Colonic mucosa (tissue), 4 donors: Measurements from ENCODE around the gene ING1. TPM values are rescaled to one million over a fixed set of nuclear protein-coding genes. Genes with fewer than 3 reads are reported as not detected.

Experiments used
- DNase-seq: peaks from one replicate; pipeline ENCODE4 v3.0.0-alpha.2; 2020
- H3K27ac ChIP-seq: fragments of 200-600 bp; one replicate; pipeline ENCODE4 v1.8.0; 2021
- H3K27me3 ChIP-seq: fragments of 200-600 bp; one replicate; pipeline ENCODE4 v1.8.0; 2021
- H3K36me3 ChIP-seq: fragments of 200-600 bp; one replicate; pipeline ENCODE4 v1.8.0; 2021
- H3K4me1 ChIP-seq: fragments of 200-600 bp; one replicate; pipeline ENCODE4 v1.8.0; 2021; ENCODE audit warnings: mild to moderate bottlenecking
- H3K4me3 ChIP-seq: fragments of 200-600 bp; one replicate; pipeline ENCODE4 v1.8.0; 2021
- H3K9ac ChIP-seq, 2 donors: one replicate each; pipeline ENCODE4 v1.7.0; 2013; ENCODE audit warnings: control low read depth in 2 of 2, low read depth in 2 of 2, low read length in 2 of 2
- H3K9me3 ChIP-seq: fragments of 200-600 bp; one replicate; pipeline ENCODE4 v1.8.0; 2021
- intact Hi-C: fragments of 100-400 bp; cut with DNase I; formaldehyde crosslinking; loops from one replicate; pipeline ENCODE4 v1.14.1; 2022
- total RNA-seq, 2 donors: library from RNA; stranded (reverse); fragmentation: NEBNext Ultra II Directional in 1 of 2; extraction: Animal tissue kit (Norgen Biotek cat#: 25700) in 1 of 2; gene quantifications; one replicate each; pipeline ENCODE4 v1.2.1, GENCODE V29; 2021
- TF ChIP-seq, protein P1 (sequence below): fragments of 200-600 bp; IDR thresholded peaks from one replicate; pipeline ENCODE4 v1.8.0; 2022; ENCODE audit warnings: antibody characterized with exemption, mild to moderate bottlenecking
- donor health status: healthy.
- donor health status: DM: no; HTN: no; CAD: no.
- donor health status: DM: no; HTN: no; CAD: no.

ING1 gene
- total RNA-seq, 2 donors from 2014 or later, result 17.4 to 17.9 TPM

DNA sequence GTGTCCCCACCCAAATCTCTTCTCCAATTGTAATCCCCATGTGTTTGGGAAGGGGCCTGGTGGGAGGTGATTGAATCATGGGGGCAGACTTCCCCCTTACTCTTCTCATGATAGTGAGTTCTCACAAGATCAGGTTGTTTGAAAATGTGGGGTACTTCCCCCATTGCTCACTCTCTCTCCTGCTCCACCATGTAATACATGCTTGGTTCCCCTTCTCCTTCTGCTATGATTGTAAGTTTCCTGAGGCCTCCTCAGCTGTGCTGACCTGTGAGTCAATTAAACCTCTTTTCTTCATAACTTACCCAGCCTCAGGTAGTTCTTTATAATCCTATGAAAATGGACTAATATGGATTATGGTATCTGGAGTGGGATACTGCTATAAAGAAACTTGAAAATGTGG is 24.1 kb downstream of the ING1 start:
- TF ChIP-seq, protein P1, sequence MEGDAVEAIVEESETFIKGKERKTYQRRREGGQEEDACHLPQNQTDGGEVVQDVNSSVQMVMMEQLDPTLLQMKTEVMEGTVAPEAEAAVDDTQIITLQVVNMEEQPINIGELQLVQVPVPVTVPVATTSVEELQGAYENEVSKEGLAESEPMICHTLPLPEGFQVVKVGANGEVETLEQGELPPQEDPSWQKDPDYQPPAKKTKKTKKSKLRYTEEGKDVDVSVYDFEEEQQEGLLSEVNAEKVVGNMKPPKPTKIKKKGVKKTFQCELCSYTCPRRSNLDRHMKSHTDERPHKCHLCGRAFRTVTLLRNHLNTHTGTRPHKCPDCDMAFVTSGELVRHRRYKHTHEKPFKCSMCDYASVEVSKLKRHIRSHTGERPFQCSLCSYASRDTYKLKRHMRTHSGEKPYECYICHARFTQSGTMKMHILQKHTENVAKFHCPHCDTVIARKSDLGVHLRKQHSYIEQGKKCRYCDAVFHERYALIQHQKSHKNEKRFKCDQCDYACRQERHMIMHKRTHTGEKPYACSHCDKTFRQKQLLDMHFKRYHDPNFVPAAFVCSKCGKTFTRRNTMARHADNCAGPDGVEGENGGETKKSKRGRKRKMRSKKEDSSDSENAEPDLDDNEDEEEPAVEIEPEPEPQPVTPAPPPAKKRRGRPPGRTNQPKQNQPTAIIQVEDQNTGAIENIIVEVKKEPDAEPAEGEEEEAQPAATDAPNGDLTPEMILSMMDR, result no peak
- no peak overlapping the region for H3K4me3 ChIP-seq
- intact Hi-C loops, result no loop called here

GRCh38 chr13:110743687-110744086 is 30.2 kb downstream of the ING1 start:
- no peaks in the 10 kb centered on the region for H3K9me3 ChIP-seq
- H3K36me3 ChIP-seq, result no peaks in the 10 kb centered on the region
- no peak overlapping the region for H3K4me3 ChIP-seq
- TF ChIP-seq, protein P1, result no peak
- intact Hi-C loops, result no loop called here
- H3K4me1 ChIP-seq, result no peaks in the 10 kb centered on the region
- H3K9ac ChIP-seq, result no peak overlapping the region
- DNase-seq, result no peak
- H3K27ac ChIP-seq, result no peak overlapping the region
- no peaks in the 10 kb centered on the region for H3K27me3 ChIP-seq

More for the DNA sequence above, 24.1 kb downstream of the ING1 start:
- no peak for DNase-seq
- no peak overlapping the region for H3K9ac ChIP-seq
- no peaks in the 10 kb centered on the region for H3K27me3 ChIP-seq
- H3K4me1 ChIP-seq, result no peaks in the 10 kb centered on the region
- no peak overlapping the region for H3K27ac ChIP-seq
- H3K36me3 ChIP-seq, result no peaks in the 10 kb centered on the region
- H3K9me3 ChIP-seq, result no peaks in the 10 kb centered on the region

GRCh38 chr13:110746438-110746837 is 32.9 kb downstream of the ING1 start:
- Histone ChIP-seq H3K36me3 (no peaks in the 10 kb centered on the region), H3K4me3 (no peak overlapping the region), H3K27ac (no peak overlapping the region), H3K9ac (no peak overlapping the region), H3K9me3 (no peaks in the 10 kb centered on the region), H3K27me3 (no peaks in the 10 kb centered on the region), H3K4me1 (no peaks in the 10 kb centered on the region)
- TF ChIP-seq, protein P1, result no peak
- no peak for DNase-seq
- intact Hi-C loops, result no loop called here

GRCh38 chr13:110748271-110748670 is 34.8 kb downstream of the ING1 start:
- Histone ChIP-seq H3K27me3 (no peaks in the 10 kb centered on the region), H3K9ac (no peak overlapping the region)

DNA sequence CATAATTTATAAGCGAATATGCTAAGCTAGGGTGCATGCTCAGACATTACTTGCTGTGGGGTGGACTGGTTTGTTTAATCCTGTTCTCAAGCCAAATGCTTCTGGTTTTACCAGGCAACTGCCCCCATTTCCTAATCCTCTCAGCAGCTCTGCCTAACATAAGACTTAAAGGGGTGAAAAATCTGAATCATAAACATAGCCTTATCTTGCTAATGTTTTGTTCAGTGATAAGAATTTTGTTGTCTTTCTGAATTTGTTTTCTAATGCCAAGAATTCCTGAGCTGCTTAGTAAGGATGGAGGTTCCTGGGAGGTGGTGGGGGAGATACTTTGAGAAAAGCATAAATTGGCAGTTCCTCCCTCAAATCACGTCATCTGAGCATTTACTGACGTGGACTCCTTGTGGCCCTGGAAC is 42.7 kb downstream of the ING1 start:
- Histone ChIP-seq H3K36me3 (no peaks in the 10 kb centered on the region), H3K4me3 (no peak overlapping the region), H3K27ac (no peak overlapping the region), H3K27me3 (no peaks in the 10 kb centered on the region), H3K9me3 (no peaks in the 10 kb centered on the region), H3K9ac (no peak overlapping the region), H3K4me1 (no peaks in the 10 kb centered on the region)
- intact Hi-C loops, result no loop called here
- TF ChIP-seq, protein P1, result no peak
- no peak for DNase-seq

More at GRCh38 chr13:110748271-110748670, 34.8 kb downstream of the ING1 start:
- Histone ChIP-seq H3K4me3 (no peak overlapping the region), H3K27ac (no peak overlapping the region), H3K36me3 (no peaks in the 10 kb centered on the region), H3K4me1 (no peaks in the 10 kb centered on the region), H3K9me3 (no peaks in the 10 kb centered on the region)
- intact Hi-C loops, result no loop called here
- TF ChIP-seq, protein P1, result no peak
- no peak for DNase-seq
